Lung (tissue), 12 donors: Measurements from ENCODE around the gene SUGCT. TPM values are rescaled to one million over a fixed set of nuclear protein-coding genes. Genes with fewer than 3 reads are reported as not detected.

ENCODE experiments used
- ATAC-seq: fragments of 200-7000 bp; cut with Tn5 transposase; one replicate; pipeline ENCODE4 v1.9.1; 2020; ENCODE audit warnings: moderate number of reproducible peaks; ENCODE audit not compliant: insufficient read depth, low FRiP score
- DNase-seq, 3 donors: peaks; one replicate each; pipeline ENCODE4 v3.0.0-alpha.2; 2013 to 2017
- H3K27ac ChIP-seq, 2 donors: one replicate each; pipeline ENCODE4 v1.5.1; 2013; ENCODE audit warnings: mild to moderate bottlenecking in 2 of 2, moderate library complexity in 2 of 2, control low read depth in 1 of 2, inconsistent platforms in 1 of 2, low read depth in 1 of 2, low read length in 1 of 2
- H3K27me3 ChIP-seq, 3 donors: one replicate each; pipeline ENCODE4 v1.5.1; 2013; ENCODE audit warnings: low read length in 2 of 3; ENCODE audit not compliant: control insufficient read depth in 3 of 3, insufficient read depth in 3 of 3
- H3K36me3 ChIP-seq, 4 donors: one replicate each; pipeline ENCODE4 v1.5.1; 2013; ENCODE audit warnings: low read length in 4 of 4, mild to moderate bottlenecking in 1 of 4, moderate library complexity in 1 of 4; ENCODE audit not compliant: control insufficient read depth in 4 of 4, insufficient read depth in 4 of 4
- H3K4me1 ChIP-seq, 5 donors: one replicate each; pipeline ENCODE4 v1.5.1; 2013; ENCODE audit warnings: low read length in 5 of 5, mild to moderate bottlenecking in 2 of 5, moderate library complexity in 1 of 5; ENCODE audit not compliant: control insufficient read depth in 5 of 5, insufficient read depth in 5 of 5
- H3K4me3 ChIP-seq: one replicate; pipeline ENCODE4 v1.5.1; 2013; ENCODE audit warnings: mild to moderate bottlenecking, control low read depth, moderate library complexity
- H3K9ac ChIP-seq, 2 donors: one replicate each; pipeline ENCODE4 v1.5.1; 2013; ENCODE audit warnings: low read length in 2 of 2, control low read depth in 1 of 2; ENCODE audit not compliant: insufficient read depth in 1 of 2
- H3K9me3 ChIP-seq, 4 donors: one replicate each; pipeline ENCODE4 v1.5.1; 2013; ENCODE audit warnings: low read length in 3 of 4, mild to moderate bottlenecking in 1 of 4, moderate library complexity in 1 of 4; ENCODE audit not compliant: control insufficient read depth in 4 of 4, insufficient read depth in 3 of 4
- WGBS, 2 donors: extraction: QIAGEN DNeasy Blood & Tissue Kit; methylation state at CpG; one replicate each; pipeline ENCODE4 v1.1.7; 2013; 5-methylcytosine and 5-hydroxymethylcytosine counted together
- polyA plus RNA-seq, 2 donors: library from polyadenylated mRNA; stranded (reverse); fragments of 200-250 nt; gene quantifications; one replicate each; pipeline ENCODE4 v1.2.1, GENCODE V29; 2013
- total RNA-seq, 2 donors: library from RNA; depleted of rRNA in 1 of 2; stranded (reverse); fragments of >200 nt in 1 of 2; gene quantifications; one replicate each; pipeline ENCODE4 v1.2.1, GENCODE V29; 2014 to 2021
- TF ChIP-seq, protein P1 (sequence below): IDR thresholded peaks from 2 replicates; pipeline ENCODE4 v1.5.1; 2012; ENCODE audit warnings: mild to moderate bottlenecking; ENCODE audit errors: control extremely low read depth, extremely low read depth
- donor health status: control.
- donor health status: control.
- donor health status: Bipolar disorder and iron deficiency.
- donor health status: healthy.
- donor health status: DM: yes; HTN: yes; CAD: no.

Gene SUGCT
- total and polyA plus RNA-seq, 4 donors, result 0.23 to 4.2 (median 1.8) TPM

DNA sequence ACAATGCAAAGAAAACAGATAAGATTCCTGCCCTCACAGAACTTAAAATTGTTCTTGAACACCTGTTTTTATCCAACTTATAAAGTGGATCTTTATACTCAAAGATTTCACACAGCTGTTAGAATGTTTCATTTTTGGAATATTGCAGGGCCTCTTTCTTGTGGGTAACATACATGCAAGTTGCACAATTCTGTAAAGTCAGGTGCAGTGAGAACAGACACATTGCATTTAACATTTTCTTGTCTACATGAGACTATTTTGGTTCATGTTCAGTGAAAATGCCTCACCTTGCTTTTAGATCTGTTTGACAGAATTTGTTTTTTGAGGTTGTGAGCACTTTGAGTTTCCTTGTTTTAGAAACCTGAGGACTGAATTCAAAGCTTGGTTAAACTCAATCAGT lies 707.8 kb downstream of the SUGCT start:
- H3K4me1 ChIP-seq, result no peaks in the 10 kb centered on the region
- H3K27ac ChIP-seq, result no peak overlapping the region
- peaks cover 0 to 3% (median 0%) of the 10 kb centered on the region in 4 donors for H3K36me3 ChIP-seq
- ATAC-seq, result no peak
- no peaks in the 10 kb centered on the region for H3K27me3 ChIP-seq
- peaks cover 0 to 4% (median 0%) of the 10 kb centered on the region in 4 donors for H3K9me3 ChIP-seq
- no peak overlapping the region for H3K4me3 ChIP-seq
- H3K9ac ChIP-seq, result no peak overlapping the region
- TF ChIP-seq, protein P1, sequence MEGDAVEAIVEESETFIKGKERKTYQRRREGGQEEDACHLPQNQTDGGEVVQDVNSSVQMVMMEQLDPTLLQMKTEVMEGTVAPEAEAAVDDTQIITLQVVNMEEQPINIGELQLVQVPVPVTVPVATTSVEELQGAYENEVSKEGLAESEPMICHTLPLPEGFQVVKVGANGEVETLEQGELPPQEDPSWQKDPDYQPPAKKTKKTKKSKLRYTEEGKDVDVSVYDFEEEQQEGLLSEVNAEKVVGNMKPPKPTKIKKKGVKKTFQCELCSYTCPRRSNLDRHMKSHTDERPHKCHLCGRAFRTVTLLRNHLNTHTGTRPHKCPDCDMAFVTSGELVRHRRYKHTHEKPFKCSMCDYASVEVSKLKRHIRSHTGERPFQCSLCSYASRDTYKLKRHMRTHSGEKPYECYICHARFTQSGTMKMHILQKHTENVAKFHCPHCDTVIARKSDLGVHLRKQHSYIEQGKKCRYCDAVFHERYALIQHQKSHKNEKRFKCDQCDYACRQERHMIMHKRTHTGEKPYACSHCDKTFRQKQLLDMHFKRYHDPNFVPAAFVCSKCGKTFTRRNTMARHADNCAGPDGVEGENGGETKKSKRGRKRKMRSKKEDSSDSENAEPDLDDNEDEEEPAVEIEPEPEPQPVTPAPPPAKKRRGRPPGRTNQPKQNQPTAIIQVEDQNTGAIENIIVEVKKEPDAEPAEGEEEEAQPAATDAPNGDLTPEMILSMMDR, result no peak
- DNase-seq, result no peak

DNA sequence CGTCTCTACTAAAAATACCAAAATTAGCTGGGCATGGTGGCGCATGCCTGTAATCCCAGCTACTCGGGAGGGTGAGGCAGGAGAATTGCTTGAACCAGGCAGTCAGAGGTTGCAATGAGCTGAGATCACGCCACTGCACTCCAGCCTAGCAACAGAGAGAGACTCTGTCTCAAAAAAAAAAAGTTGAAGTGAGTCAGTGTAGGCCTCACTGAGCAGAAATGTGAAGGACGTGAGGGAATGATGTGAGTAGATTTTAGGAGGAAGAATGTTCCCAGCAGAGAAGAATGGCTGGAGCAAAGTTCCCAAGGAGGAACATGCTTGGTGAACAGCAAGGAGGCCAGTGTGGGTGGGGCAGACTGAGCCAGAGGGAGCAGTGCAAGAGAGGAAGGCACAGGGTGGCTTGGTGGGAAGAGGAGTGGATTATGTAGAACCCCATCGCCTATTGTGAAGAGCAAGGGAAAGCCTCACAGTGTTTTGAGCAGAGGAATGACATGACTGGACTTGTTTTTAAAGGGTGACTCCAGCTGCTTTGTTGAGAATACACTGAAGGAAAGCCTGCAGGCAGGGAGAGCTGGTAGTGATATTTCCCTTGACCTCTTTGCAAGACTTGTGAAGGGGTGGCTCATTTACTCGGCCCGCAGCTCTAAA lies 708.7 kb downstream of the SUGCT start:
- H3K9ac ChIP-seq, result no peak overlapping the region
- H3K27ac ChIP-seq, result no peak overlapping the region
- DNase-seq, result no peak
- no peaks in the 10 kb centered on the region for H3K27me3 ChIP-seq
- H3K36me3 ChIP-seq, result peaks cover 0 to 3% (median 0%) of the 10 kb centered on the region in 4 donors
- H3K9me3 ChIP-seq, result peaks cover 0 to 4% (median 0%) of the 10 kb centered on the region in 4 donors
- no peak for ATAC-seq
- H3K4me3 ChIP-seq, result no peak overlapping the region
- H3K4me1 ChIP-seq, result no peaks in the 10 kb centered on the region
- WGBS, 2 donors, result 90 to 93% methylated on average over 8 of the region's 8 CpGs
- TF ChIP-seq, protein P1, result no peak

GRCh38 chr7:40845943-40846342 lies 711.1 kb downstream of the SUGCT start:
- no peak for DNase-seq

More at GRCh38 chr7:40845943-40846342, 711.1 kb downstream of the SUGCT start:
- no peak for ATAC-seq
- Histone ChIP-seq H3K4me3 (no peak overlapping the region), H3K4me1 (no peaks in the 10 kb centered on the region), H3K27me3 (no peaks in the 10 kb centered on the region), H3K9me3 (no peaks in the 10 kb centered on the region), H3K9ac (no peak overlapping the region), H3K36me3 (no peaks in the 10 kb centered on the region), H3K27ac (no peak overlapping the region)
- TF ChIP-seq, protein P1, result no peak
- WGBS, 2 donors, result 52 to 86% methylated on average over 6 of the region's 6 CpGs
